Measurements from ENCODE around the gene FBLN7.
A peak's percentile ranks its signal among the peaks of the same experiment; 100 is the strongest.
"Not testable (repeated sequence)": the region's sequence is repeated elsewhere in the genome, so short reads cannot be mapped to it uniquely, and the experiment has no call there.

The FBLN7 gene

GRCh38 chr2:112138159-112139032 lies at the start of gene FBLN7:
Gene FBLN7, plus strand, starts transcription at chr2:112138385. Its CDS starts 271 bp downstream, at chr2:112138656.
- no peak for DNase-seq (ENCODE audit: low read depth in 3 of 3)

GRCh38 chr2:112089375-112089774 lies 48.8 kb upstream of the FBLN7 start:
- no peak for DNase-seq (ENCODE audit: low read depth in 3 of 3)

- no peak for DNase-seq (ENCODE audit: low read depth in 3 of 3)
Measured at GRCh38 chr2:112092286-112093041, 45.7 kb upstream of the FBLN7 start.

GRCh38 chr2:112093216-112093615 lies 45.0 kb upstream of the FBLN7 start:
- no peak for DNase-seq (ENCODE audit: low read depth in 3 of 3)

GRCh38 chr2:112095681-112096080 lies 42.5 kb upstream of the FBLN7 start:
- DNase-seq (ENCODE audit: low read depth in 3 of 3), result no peak

GRCh38 chr2:112096098-112096497 lies 42.1 kb upstream of the FBLN7 start:
- no peak for DNase-seq (ENCODE audit: low read depth in 3 of 3)

- no peak for DNase-seq (ENCODE audit: low read depth in 3 of 3)
Measured at GRCh38 chr2:112108178-112108832, 29.9 kb upstream of the FBLN7 start.

GRCh38 chr2:112109278-112109677 lies 28.9 kb upstream of the FBLN7 start:
- no peak for DNase-seq (ENCODE audit: low read depth in 3 of 3)

- DNase-seq (ENCODE audit: low read depth in 3 of 3), result no peak
Measured at GRCh38 chr2:112110966-112111365, 27.2 kb upstream of the FBLN7 start.

- not testable (repeated sequence) for DNase-seq (ENCODE audit: low read depth in 3 of 3)
Measured at GRCh38 chr2:112113354-112113753, 24.8 kb upstream of the FBLN7 start.

- no peak for DNase-seq (ENCODE audit: low read depth in 3 of 3)
Measured at GRCh38 chr2:112118148-112118547, 20.0 kb upstream of the FBLN7 start.

- DNase-seq (ENCODE audit: low read depth in 3 of 3), result peak in 1 of 3 experiments; percentile 30
Measured at GRCh38 chr2:112121682-112122254, 16.4 kb upstream of the FBLN7 start.

GRCh38 chr2:112129060-112129459 lies 9.1 kb upstream of the FBLN7 start:
- DNase-seq (ENCODE audit: low read depth in 3 of 3), result no peak

- no peak for DNase-seq (ENCODE audit: low read depth in 3 of 3)
Measured at GRCh38 chr2:112133344-112133743, 4.8 kb upstream of the FBLN7 start.

- no peak for DNase-seq (ENCODE audit: low read depth in 3 of 3)
Measured at GRCh38 chr2:112134120-112134519, 4.1 kb upstream of the FBLN7 start.

- no peak for DNase-seq (ENCODE audit: low read depth in 3 of 3)
Measured at GRCh38 chr2:112136096-112136495, 2.1 kb upstream of the FBLN7 start.

- no peak for DNase-seq (ENCODE audit: low read depth in 3 of 3)
Measured at GRCh38 chr2:112137516-112138158, 548 bp upstream of the FBLN7 start.

GRCh38 chr2:112139033-112139614 lies 939 bp downstream of the FBLN7 start:
- DNase-seq (ENCODE audit: low read depth in 3 of 3), result not testable (repeated sequence)

- DNase-seq (ENCODE audit: low read depth in 3 of 3), result not testable (repeated sequence)
Measured at GRCh38 chr2:112139661-112140204, 1.5 kb downstream of the FBLN7 start.

GRCh38 chr2:112140205-112140802 lies 2.1 kb downstream of the FBLN7 start:
- no peak for DNase-seq (ENCODE audit: low read depth in 3 of 3)
